22Rv1 (cell line): ENCODE measurements around the gene RALGPS1.

ENCODE experiments used
- H3K27ac ChIP-seq: fragments of 450-650 bp; 2 replicates; pipeline ENCODE4 v1.5.1; 2017
- ZFX ChIP-seq: fragments of 450-650 bp; IDR thresholded peaks from 2 replicates; pipeline ENCODE4 v1.6.1; 2017; ENCODE audit warnings: antibody characterized with exemption, borderline replicate concordance
- TF ChIP-seq, protein P1 (sequence below): fragments of 450-650 bp; IDR thresholded peaks from 2 replicates; pipeline ENCODE4 v1.5.1; 2017; ENCODE audit warnings: mild to moderate bottlenecking

The RALGPS1 gene

GRCh38 chr9:127185181-127185580 lies 270.6 kb downstream of the RALGPS1 start:
- H3K27ac ChIP-seq, result no peak overlapping the region
- TF ChIP-seq, protein P1, sequence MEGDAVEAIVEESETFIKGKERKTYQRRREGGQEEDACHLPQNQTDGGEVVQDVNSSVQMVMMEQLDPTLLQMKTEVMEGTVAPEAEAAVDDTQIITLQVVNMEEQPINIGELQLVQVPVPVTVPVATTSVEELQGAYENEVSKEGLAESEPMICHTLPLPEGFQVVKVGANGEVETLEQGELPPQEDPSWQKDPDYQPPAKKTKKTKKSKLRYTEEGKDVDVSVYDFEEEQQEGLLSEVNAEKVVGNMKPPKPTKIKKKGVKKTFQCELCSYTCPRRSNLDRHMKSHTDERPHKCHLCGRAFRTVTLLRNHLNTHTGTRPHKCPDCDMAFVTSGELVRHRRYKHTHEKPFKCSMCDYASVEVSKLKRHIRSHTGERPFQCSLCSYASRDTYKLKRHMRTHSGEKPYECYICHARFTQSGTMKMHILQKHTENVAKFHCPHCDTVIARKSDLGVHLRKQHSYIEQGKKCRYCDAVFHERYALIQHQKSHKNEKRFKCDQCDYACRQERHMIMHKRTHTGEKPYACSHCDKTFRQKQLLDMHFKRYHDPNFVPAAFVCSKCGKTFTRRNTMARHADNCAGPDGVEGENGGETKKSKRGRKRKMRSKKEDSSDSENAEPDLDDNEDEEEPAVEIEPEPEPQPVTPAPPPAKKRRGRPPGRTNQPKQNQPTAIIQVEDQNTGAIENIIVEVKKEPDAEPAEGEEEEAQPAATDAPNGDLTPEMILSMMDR, result no peak
- no peak for TF ChIP-seq ZFX

GRCh38 chr9:127185931-127186781 lies 271.6 kb downstream of the RALGPS1 start:
- TF ChIP-seq ZFX, result no peak
- TF ChIP-seq, protein P1, result no peak
- no peak overlapping the region for H3K27ac ChIP-seq

DNA sequence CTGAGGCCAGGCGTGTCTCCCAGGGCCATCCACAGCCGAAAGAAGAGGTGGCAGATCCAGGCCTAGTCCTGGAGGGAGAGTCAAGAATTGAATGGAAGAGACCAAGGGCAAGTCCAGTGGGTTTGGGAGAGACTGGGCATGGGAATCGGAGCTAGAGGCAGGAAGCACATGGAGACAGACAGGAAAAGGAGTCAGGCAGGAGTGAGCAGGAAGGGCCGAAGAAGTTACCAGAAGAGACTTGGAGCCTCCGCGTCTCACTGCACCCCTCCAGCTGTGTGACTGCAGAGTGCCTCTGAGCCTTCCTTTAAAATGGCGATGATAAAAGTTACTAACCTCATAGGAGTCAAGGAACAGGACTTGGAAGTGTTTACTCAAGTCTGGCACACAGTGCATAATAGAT lies 272.2 kb downstream of the RALGPS1 start:
- TF ChIP-seq ZFX, result no peak
- H3K27ac ChIP-seq, result no peak overlapping the region

DNA sequence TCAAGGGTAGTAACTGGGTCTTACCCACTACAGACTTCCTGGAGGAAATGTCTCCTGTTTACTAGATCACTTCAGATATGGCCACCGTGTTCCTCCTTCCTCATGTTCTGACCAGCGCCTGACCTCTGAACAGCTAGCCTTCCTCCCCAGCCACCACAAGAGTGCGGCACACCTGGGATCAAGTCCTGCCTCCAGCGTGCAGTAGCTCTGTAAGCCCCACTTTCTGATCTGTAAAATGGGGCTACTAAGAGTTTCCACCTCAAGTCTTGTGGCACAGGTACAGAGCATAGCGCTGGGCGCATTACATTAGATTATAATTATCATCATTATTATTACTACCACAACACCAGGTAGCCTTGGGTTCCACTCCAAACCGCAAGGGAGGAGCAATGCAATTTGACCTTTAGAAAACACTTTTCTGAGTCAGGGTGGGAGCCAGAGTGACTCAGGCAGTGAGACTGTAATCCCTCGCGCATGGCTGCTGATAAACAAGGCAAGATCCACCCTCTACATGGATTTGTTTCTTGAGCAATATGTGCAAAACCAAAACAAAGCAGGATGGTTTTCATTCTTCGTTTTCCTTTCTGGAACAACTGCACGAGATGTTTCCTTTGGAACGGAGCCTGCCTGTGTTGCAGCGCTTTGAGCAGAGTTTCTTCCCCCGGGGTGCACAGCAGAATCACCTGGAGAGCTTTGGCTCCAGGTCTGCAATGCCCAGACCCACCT lies 272.8 kb downstream of the RALGPS1 start:
- H3K27ac ChIP-seq, result no peak overlapping the region
- TF ChIP-seq, protein P1, result no peak
- no peak for TF ChIP-seq ZFX

DNA sequence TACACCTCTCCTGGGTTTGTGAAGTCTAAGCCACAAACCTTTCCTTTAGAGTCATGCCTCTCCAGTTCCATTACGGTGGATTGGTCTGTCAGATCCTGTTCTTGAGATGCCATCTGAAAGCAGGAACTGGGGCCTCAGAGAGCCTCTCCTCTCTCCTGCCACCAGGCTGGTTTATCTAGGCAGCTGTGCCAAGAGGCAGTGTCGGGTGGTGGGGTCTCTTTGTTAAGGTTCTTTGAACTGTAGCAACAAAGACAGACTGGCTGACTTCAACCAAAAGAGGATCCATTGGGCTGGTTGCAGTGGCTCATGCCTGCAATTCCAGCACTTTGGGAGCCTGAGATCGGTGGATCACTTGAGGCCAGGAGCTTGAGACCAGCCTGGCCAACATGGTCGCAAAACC lies 273.8 kb downstream of the RALGPS1 start:
- H3K27ac ChIP-seq, result no peak overlapping the region
- TF ChIP-seq ZFX, result no peak
- TF ChIP-seq, protein P1, result no peak

GRCh38 chr9:127189628-127190027 lies 275.0 kb downstream of the RALGPS1 start:
- no peak overlapping the region for H3K27ac ChIP-seq
- no peak for TF ChIP-seq ZFX
- TF ChIP-seq, protein P1, result no peak

DNA sequence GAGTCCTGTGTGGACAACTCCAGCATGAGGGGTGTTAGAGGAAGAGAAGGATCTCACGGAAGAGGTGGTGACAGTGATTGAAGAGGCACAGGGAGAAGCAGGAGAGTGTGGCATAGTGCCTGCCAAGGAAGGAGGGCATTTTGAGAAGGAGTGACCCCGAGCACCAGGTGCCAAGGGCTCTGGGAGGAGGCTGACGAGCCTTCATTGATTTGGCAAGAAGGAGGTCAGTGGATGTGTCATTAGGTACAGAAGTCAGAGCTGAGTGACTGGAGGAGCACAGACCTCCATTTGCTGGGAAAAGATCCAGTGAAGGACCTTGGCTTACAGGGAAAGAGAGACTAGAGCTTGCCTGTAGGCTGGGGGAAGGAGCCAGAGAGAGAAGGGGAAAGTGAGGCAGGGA lies 278.2 kb downstream of the RALGPS1 start:
- H3K27ac ChIP-seq, result no peak overlapping the region
- TF ChIP-seq ZFX, result no peak
- TF ChIP-seq, protein P1, result no peak
